DMS114 treated with DMSO at 0.1 percent for 48 hours (cell line): ENCODE results near the gene OSBPL9.

Experiments
- DNase-seq: peaks from one replicate; lab custom pipeline; 2025; ENCODE audit not compliant: unreplicated experiment; lab: John Stamatoyannopoulos, UW

OSBPL9 gene

GRCh38 chr1:51734896-51735745 lies 118.2 kb downstream of the OSBPL9 start:
- no peak for DNase-seq

DNA sequence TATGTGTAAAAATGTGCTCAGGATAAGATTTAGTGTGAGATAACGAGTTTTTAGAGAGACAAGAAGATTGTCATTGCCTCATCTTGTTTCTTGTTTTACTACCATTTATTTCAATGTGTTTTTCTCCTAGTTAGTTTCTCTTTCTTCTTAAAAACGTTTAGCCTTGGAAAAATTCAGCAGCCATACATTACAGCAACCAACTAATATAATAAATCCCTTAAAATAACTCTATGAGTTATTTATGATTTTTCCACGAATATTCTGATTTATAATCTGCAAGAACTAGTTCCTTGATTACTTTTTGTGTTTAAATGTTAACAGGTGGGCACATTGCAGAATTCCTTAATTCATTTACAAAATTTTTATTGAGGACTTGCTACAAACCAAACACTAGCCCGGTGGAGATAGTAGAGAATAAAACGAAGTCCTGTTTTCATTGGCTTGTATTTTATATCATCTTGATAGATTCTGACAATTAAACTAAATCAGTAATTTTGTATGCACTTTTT lies 118.9 kb downstream of the OSBPL9 start:
- no peak for DNase-seq

GRCh38 chr1:51736702-51737101 lies 119.8 kb downstream of the OSBPL9 start:
- no peak for DNase-seq

DNA sequence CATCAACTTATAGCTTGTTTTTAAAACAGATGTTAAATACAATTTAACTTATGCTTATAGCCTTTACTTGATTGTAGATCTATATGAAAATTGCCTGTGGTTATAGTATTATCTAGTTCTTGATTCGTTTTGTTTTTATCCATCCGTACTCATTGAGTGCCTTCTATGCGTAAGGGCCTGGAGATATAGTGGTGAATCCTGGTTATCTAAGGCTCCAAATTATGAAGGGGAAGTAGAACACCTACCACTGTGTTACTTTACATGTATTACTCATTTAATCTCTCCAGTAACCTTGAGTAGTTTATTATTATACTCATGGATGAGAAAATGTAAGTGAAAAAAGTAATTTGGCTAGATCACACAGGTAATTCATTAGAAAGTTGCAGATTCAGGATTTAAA lies 121.8 kb downstream of the OSBPL9 start:
- DNase-seq, result no peak

DNA sequence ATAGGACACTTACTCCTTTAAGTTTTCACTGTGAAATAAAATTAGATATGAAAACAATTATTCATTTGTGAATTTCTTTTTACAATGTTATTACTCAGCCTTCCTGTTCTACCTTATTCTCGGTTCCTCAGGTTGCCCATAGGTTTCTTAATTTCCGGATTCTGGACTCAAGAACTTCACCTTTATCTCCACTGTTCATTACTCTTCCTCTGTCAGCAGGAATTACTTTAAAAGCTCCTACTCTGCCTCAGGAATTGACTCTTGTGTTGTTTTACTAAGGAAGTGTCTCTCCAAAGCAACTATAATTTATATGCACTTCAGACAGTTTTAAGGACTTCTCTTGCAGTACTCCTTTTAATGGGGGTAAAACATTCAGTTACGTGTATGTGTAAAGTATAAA lies 123.8 kb downstream of the OSBPL9 start:
- DNase-seq, result no peak

GRCh38 chr1:51741121-51741681 lies 124.3 kb downstream of the OSBPL9 start:
- no peak for DNase-seq

DNA sequence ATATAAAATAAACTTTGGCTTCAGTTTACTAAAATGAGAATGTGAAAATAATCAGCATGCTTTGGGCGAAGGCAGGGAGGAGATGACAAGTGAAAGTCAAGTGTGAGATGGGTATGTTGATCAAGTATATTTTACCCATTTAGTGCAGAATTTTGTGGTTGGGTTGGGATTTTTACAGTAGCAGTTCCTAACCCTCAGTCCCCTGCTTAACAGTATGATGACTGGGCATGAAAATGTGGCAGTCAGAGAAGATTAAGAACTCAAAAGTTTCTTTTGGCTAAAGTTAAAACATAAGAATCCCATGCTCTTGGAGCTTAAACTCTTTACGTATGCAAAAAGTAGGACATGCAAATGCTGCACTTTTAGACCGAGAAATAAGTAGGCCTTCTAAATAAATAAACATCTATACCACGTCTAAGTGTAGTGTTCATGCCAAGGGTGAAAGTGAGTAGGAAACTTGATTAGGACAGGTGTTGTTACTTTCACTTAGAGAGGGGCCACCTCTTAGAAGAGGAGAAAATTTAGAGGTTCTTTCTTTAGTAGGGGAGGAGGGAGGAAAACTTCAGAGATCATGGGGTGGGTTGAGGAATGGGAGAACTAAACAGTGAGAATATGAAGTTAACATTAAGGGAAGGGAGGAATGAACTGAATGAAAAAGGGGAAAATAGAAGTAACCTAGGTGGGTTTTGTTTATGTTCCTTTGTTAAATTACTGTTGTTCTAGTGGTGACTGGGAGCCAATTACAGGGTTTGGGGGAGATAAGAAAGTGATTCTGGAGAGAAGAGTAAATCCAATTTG lies 127.8 kb downstream of the OSBPL9 start:
- DNase-seq, result no peak

GRCh38 chr1:51745304-51745570 lies 128.3 kb downstream of the OSBPL9 start:
- no peak for DNase-seq

GRCh38 chr1:51749151-51749550 lies 132.3 kb downstream of the OSBPL9 start:
- no peak for DNase-seq

DNA sequence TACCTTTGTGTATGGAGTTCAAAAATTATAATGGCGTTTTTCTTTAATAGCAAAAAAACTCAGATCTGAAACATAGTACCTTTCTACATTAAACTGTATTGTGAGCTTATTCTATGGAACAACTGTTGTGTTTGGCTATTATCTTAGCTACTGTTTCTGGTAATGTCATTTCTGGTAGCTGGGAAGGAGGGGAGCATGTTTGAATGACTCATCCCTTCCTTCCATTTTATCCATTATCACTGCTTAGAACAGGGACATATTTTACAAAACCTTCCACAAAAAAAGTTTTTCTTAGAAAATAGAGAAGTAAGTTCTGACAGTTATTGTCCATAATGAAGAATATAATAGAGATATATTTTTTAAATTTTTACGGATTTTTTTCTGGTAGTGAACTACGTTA lies 133.3 kb downstream of the OSBPL9 start:
- DNase-seq, result no peak

GRCh38 chr1:51750729-51751128 lies 133.8 kb downstream of the OSBPL9 start:
- no peak for DNase-seq

GRCh38 chr1:51752073-51752948 lies 135.4 kb downstream of the OSBPL9 start:
- no peak for DNase-seq

- DNase-seq, result no peak
These were observed 137.1 kb downstream of the OSBPL9 start for GRCh38 chr1:51753969-51754368.

DNA sequence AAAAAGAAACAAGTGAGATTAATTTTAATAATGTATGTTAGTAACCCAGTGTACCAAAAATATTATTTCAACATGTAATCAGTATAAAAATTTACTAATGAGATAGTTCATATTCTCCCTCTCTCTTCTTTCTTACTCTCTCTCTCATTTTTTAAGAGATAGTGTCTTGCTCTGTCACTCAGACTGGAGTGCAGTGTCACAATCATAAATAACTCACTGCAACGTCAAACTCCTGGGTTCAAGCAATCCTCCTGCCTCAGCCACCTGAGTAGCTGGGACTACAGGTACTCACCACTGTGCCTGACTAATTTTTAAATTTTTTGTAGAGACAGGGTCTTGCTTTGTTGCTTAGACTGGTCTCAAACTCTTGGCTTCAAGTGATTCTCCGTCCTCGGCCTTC lies 137.8 kb downstream of the OSBPL9 start:
- no peak for DNase-seq

DNA sequence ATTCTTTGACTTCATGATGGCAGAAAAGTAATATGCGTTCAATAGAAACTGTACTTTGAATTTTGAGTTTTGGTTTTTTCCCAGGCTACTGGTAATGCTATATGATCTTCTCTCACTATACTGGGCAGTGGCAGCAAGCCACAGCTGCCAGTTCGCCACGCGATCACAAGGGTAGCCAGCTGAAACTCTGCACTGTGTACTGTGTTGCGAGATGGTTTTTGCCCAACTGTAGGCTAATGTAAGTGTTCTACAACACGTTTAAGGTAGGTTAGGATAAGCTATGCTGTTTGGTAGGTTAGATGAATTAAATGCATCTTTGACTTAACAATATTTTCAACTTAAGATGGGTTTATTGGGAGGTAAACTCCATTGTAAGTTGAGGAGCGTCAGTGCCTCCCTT lies 138.5 kb downstream of the OSBPL9 start:
- DNase-seq, result no peak

- no peak for DNase-seq
These were observed 139.4 kb downstream of the OSBPL9 start for GRCh38 chr1:51756290-51756689.

- DNase-seq, result no peak
These were observed 141.4 kb downstream of the OSBPL9 start for GRCh38 chr1:51758310-51758709.

DNA sequence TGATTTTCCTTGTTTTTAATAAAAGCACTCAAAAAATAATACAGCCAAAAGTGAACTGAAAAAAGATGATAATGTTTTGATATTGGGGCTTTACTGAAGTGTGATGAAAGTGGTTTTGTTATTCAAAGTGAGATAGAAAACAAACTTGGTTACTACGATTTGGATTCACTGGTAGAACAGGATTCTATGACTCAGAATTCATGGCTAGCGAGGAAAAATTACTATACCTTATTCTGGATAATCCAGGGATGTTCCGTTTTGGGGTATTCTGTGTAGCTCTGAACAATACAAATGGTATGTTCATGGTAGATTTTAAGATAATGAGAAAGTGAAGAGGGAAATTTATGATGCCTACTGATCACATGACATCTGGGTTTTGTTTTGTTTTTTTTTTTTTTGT lies 144.0 kb downstream of the OSBPL9 start:
- DNase-seq, result no peak

GRCh38 chr1:51761351-51761750 lies 144.5 kb downstream of the OSBPL9 start:
- no peak for DNase-seq

DNA sequence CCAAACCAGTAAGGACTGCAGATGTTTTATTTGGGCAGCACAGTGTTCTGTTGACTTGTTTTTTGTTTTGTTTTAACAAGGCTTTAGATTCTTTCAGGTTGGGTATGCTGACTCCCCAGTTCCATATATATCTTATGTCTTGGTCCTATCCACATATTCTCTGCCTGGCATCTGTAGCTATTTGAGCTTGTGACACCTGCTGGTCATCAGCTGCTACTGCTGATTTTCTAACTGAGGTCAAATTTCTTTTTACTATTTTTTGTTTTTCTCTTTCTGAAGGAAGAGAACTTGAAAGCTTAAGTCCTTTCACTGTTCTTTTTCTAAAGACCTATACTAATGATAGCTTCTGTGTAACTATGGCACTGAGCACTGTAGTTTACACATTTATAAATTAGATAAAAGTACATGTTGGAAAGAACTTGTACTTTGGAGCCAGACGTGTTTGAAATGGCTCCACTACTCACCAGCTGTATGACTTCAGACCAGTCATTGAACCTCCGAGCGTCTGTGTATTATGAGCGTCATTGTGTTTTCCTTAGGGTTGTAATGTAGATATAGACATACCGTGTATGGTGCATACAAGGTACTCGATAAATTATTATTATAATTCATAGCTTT lies 152.2 kb downstream of the OSBPL9 start:
- DNase-seq, result peak; percentile 70

DNA sequence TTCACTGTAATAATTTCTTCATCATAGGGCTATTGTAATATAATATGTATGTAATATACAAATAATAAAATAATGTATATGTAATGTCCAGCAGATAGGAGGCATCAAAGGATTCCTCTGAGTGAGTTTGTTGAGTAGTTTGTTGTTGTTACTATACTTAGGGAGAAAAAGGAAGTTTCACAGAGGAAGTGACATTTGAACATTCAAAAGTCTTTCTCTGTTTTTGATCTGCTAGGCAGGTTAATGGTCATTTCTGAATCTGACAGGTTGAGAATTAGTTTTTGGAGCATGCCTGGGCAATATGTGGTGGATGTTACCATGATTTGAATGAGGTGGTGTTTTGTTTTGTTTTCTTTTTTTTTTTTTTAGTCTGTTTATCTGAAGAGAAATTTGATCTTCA lies 159.5 kb downstream of the OSBPL9 start:
- no peak for DNase-seq
